Left lung (tissue), 10 donors: ENCODE results near the gene DNAJB1. TPM values are rescaled to one million over a fixed set of nuclear protein-coding genes. Genes with fewer than 3 reads are reported as not detected.
A peak's percentile ranks its signal among the peaks of the same experiment; 100 is the strongest.

Source experiments
- ATAC-seq: fragments of 200-7000 bp; cut with Tn5 transposase; one replicate; pipeline ENCODE4 v1.9.1; 2020; ENCODE audit warnings: moderate library complexity
- DNase-seq, 4 donors: peaks; one replicate each; pipeline ENCODE4 v3.0.0-alpha.2; 2013 to 2020
- H3K27ac ChIP-seq, 2 donors: fragments of 200-600 bp; sonication (generic) in 1 of 2; one replicate each; pipeline versions ENCODE4 v1.5.0 to v1.8.0; 2020 to 2021
- H3K27me3 ChIP-seq, 2 donors: fragments of 200-600 bp; sonication (generic) in 1 of 2; one replicate each; pipeline versions ENCODE4 v1.5.0 to v1.8.0; 2020 to 2021
- H3K36me3 ChIP-seq, 2 donors: fragments of 200-600 bp; sonication (generic) in 1 of 2; one replicate each; pipeline versions ENCODE4 v1.5.0 to v1.8.0; 2020 to 2021
- H3K4me1 ChIP-seq, 2 donors: fragments of 200-600 bp; one replicate each; pipeline ENCODE4 v1.8.0; 2021
- H3K4me3 ChIP-seq, 2 donors: fragments of 200-600 bp; sonication (generic) in 1 of 2; one replicate each; pipeline versions ENCODE4 v1.5.0 to v1.8.0; 2020 to 2021; ENCODE audit warnings: mild to moderate bottlenecking in 1 of 2
- H3K9me3 ChIP-seq, 2 donors: fragments of 200-600 bp; sonication (generic) in 1 of 2; one replicate each; pipeline versions ENCODE4 v1.5.0 to v1.8.0; 2020 to 2021
- intact Hi-C, 2 donors: fragments of 100-400 bp; cut with DNase I; formaldehyde crosslinking; loops; one replicate each; pipeline versions ENCODE4 v1.11.2 to v1.14.2; 2022
- polyA plus RNA-seq, 6 donors: library from polyadenylated mRNA; unstranded; fragments of 120-200 nt; gene quantifications; one replicate each; pipeline ENCODE4 v1.2.1, GENCODE V29; 2013; ENCODE audit not compliant: insufficient read length in 6 of 6
- total RNA-seq, 2 donors: library from RNA; stranded (reverse); fragmentation: NEBNext Ultra II Directional; extraction: Animal tissue kit (Norgen Biotek cat#: 25700); gene quantifications; one replicate each; pipeline ENCODE4 v1.2.1, GENCODE V29; 2021
- TF ChIP-seq, protein P1 (sequence below), 2 donors: fragments of 200-600 bp; sonication (generic) in 1 of 2; IDR thresholded peaks; one replicate each; pipeline versions ENCODE4 v1.5.0 to v1.8.0; 2021; ENCODE audit warnings: antibody characterized with exemption in 2 of 2
- donor health status: DM: no; HTN: yes; CAD: no.
- donor health status: DM: no; HTN: no; CAD: no.

DNAJB1 gene
- total and polyA plus RNA-seq, 8 donors: 70.8 to 110 (median 91.5) TPM

DNA sequence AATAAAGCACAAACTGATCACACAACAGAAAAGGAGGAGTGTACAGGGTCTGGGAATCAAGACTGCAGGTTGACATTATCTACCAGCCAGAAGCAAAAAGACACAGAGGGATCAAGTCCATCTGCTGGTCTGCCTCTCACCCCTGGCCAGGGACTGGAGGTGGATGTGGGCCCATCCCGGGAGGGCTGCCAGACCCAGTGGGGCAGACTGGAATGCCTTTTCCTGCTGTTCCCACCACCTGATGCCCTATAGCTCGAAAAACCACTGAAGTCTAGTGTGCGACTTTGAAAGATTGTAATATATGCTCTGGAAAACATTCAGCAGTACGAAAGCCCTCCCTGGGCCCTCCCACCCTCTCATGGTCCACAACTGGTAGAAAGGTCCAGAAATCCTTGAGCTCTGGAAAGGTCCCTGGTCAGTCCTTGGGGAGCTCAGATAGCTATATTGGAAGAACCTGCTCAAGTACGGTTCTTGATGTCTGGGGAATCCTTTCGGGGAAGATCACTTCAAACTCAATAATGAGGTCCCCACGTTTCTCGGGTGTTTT is 2.6 kb downstream of the DNAJB1 start:
- Histone ChIP-seq H3K4me1 (peaks cover 11 to 71% of the 10 kb centered on the region in 2 donors), H3K4me3 (peak overlapping the region; percentile 83 to 97), H3K27ac (peak overlapping the region; percentile 99 to 100), H3K36me3 (peaks cover 5 to 36% of the 10 kb centered on the region in 2 donors), H3K27me3 (no peaks in the 10 kb centered on the region), H3K9me3 (no peaks in the 10 kb centered on the region)
- no peak for DNase-seq
- intact Hi-C loops: no loop called here
- ATAC-seq: no peak
- TF ChIP-seq, protein P1, sequence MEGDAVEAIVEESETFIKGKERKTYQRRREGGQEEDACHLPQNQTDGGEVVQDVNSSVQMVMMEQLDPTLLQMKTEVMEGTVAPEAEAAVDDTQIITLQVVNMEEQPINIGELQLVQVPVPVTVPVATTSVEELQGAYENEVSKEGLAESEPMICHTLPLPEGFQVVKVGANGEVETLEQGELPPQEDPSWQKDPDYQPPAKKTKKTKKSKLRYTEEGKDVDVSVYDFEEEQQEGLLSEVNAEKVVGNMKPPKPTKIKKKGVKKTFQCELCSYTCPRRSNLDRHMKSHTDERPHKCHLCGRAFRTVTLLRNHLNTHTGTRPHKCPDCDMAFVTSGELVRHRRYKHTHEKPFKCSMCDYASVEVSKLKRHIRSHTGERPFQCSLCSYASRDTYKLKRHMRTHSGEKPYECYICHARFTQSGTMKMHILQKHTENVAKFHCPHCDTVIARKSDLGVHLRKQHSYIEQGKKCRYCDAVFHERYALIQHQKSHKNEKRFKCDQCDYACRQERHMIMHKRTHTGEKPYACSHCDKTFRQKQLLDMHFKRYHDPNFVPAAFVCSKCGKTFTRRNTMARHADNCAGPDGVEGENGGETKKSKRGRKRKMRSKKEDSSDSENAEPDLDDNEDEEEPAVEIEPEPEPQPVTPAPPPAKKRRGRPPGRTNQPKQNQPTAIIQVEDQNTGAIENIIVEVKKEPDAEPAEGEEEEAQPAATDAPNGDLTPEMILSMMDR (IDR thresholded peaks at IDR 0.05): no peak

DNA sequence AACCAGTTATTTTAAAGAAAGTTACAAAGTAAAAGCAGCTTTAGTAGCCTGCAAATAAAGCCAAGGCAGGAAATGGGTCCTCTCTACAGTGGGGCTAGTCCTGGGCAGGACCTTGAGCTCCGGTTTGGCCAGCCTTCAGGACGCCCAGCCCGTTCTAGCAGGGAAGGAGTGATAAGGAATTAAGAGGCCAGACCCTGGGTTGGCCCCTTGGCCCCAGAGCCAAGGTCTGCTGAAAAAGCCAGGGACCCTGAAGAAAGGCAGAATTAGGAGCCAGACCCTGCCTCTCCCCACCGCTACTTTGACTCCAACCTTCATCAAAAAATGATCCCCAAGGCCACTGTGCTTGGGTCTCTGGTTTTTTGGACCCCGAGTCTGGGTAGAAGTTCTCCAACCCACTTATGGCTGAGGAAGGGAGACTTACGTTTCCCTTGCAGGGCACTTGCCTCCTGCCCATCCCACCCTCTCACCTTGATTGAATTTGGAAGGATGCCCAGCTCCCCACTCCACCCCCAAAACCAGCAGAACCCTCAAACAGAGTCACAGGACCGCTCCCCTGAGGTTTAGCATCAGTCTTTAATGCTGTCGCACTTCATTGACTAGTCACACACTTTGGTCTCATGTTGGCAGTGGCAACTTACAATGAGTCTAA is 3.9 kb downstream of the DNAJB1 start:
- H3K27me3 ChIP-seq: no peaks in the 10 kb centered on the region
- H3K9me3 ChIP-seq: no peaks in the 10 kb centered on the region
- ATAC-seq: no peak
- intact Hi-C loops: no loop called here
- no peak for DNase-seq
- H3K36me3 ChIP-seq: peaks cover 5 to 36% of the 10 kb centered on the region in 2 donors
- H3K4me1 ChIP-seq: peaks cover 11 to 72% of the 10 kb centered on the region in 2 donors
- H3K4me3 ChIP-seq: peak overlapping the region in 1 of 2 donors; percentile 97
- TF ChIP-seq, protein P1 (IDR thresholded peaks at IDR 0.05): no peak
- peak overlapping the region in 1 of 2 donors; percentile 11 for H3K27ac ChIP-seq

DNA sequence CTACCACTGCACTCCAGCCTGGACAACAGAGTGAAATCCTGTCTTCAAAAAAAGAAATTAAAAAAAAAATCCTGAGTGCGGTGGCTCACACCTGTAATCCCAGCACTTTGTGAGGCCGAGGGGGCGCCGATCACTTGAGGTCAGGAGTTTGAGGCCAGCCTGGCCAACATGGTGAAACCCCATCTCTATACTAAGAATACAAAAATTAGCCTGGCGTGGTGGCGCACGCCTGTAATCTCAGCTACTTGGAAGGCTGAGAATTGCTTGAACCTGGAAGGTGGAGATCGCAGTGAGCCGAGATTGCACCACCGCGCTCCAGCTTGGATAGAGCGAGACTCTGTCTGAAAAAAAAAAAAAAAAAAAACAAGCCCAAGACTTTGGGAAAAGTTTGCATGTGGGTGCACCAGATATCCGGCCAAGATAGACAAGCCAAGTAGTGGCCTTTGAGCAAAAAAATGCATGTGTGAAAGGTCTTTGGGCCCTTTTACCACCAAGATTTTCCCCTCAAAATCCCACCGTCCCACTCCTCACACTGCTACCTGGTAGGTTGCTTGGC is 5.7 kb downstream of the DNAJB1 start:
- peaks cover 5 to 36% of the 10 kb centered on the region in 2 donors for H3K36me3 ChIP-seq
- DNase-seq (no peak), ATAC-seq (no peak)
- no peaks in the 10 kb centered on the region for H3K27me3 ChIP-seq
- intact Hi-C loops: no loop called here
- H3K4me3 ChIP-seq: no peak overlapping the region
- TF ChIP-seq, protein P1 (IDR thresholded peaks at IDR 0.05): no peak
- H3K9me3 ChIP-seq: no peaks in the 10 kb centered on the region
- H3K27ac ChIP-seq: no peak overlapping the region
- peaks cover 7 to 82% of the 10 kb centered on the region in 2 donors for H3K4me1 ChIP-seq

DNA sequence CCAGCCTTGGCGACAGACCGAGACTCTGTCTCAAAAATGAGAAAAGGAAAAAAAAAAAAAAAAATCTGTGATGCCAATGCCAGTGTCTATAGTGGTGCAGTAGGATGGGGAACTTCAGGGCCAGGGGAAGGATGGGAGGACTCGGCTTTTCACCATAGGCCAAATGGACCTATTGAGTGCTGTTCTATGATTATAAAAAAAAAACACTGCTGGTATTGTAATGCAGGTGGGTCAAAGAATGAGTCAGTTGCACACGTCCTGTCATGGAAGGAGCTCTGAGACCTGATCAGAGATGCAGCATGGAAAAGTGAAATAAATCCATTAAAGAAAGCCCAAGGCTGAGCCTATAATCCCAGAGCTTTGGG is 7.0 kb downstream of the DNAJB1 start:
- H3K36me3 ChIP-seq: peaks cover 5 to 29% of the 10 kb centered on the region in 2 donors
- peak overlapping the region; percentile 75 to 81 for H3K27ac ChIP-seq
- no peak for ATAC-seq
- no peak overlapping the region for H3K4me3 ChIP-seq
- no peaks in the 10 kb centered on the region for H3K9me3 ChIP-seq
- DNase-seq: no peak
- peaks cover 9 to 78% of the 10 kb centered on the region in 2 donors for H3K4me1 ChIP-seq
- TF ChIP-seq, protein P1 (IDR thresholded peaks at IDR 0.05): no peak
- no peaks in the 10 kb centered on the region for H3K27me3 ChIP-seq
- intact Hi-C loops: no loop called here
